Rectal smooth muscle tissue (tissue), 1 donor: ENCODE data around the gene IQSEC3.

Experiments used
- H3K27ac ChIP-seq: one replicate; pipeline ENCODE4 v1.7.0; 2013; ENCODE audit warnings: low read depth, low read length, inconsistent platforms
- H3K27me3 ChIP-seq: one replicate; pipeline ENCODE4 v1.7.0; 2013; ENCODE audit warnings: low read length; ENCODE audit not compliant: control insufficient read depth, insufficient read depth
- H3K36me3 ChIP-seq: one replicate; pipeline ENCODE4 v1.7.0; 2013; ENCODE audit warnings: low read length; ENCODE audit not compliant: control insufficient read depth, insufficient read depth
- H3K4me1 ChIP-seq: one replicate; pipeline ENCODE4 v1.7.0; 2013; ENCODE audit warnings: low read length; ENCODE audit not compliant: control insufficient read depth, insufficient read depth
- H3K4me3 ChIP-seq: one replicate; pipeline ENCODE4 v1.7.0; 2013; ENCODE audit warnings: low read length
- H3K9ac ChIP-seq: one replicate; pipeline ENCODE4 v1.7.0; 2013; ENCODE audit warnings: low read length

The IQSEC3 gene

DNA sequence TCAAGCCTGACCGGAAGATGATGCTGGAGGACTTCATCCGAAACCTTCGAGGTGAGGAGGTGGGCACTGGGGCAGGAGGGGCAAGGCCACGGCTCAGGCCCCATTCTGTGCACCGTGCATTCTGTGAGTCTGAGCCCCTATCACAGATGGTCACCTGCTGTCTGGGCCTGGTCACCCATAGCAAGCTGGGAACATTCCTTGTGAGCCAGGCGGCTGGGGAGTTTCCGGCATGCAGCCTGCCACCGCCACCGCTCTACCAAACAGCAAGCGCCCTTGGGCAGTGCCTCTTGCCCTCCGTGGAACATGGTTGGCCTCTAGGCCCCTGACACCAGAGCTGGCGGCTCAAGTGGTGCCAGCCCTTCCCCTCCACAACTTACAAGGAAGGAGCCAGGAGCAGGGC, 91.1 kb downstream of the IQSEC3 start:
- Histone ChIP-seq H3K27ac (no peak overlapping the region), H3K4me3 (no peak overlapping the region), H3K4me1 (no peaks in the 10 kb centered on the region), H3K9ac (no peak overlapping the region), H3K36me3 (no peaks in the 10 kb centered on the region), H3K27me3 (no peaks in the 10 kb centered on the region)

DNA sequence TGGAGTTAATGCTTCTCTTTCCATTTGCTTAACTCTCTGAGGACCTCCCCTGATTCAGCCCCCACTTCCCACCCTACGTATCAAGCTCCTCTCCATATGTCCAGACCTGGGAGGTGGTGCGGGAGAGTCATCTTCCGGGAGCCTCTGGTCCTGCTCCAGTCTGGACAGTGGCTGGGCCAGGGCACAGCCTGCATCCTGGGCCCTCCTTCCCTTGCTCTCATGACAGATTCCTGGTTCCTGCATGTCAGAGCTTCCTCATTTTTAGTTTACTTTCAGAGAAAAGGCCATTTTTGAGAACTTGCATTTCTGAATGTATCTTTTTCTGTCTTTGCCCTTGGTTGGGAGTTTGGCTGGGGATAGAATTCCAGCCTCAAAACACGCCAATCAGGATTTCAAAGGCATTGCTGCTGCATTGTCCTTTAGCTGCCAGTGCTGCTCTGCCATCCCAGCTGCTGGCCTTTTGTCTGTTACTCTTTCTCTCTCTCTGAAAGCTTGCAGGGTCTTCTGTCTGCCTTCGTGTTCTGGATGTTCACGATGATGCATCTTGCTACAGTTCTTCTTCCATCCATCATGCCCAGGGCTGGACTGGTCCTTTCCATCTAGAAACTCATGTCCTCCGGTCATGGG, 92.7 kb downstream of the IQSEC3 start:
- no peaks in the 10 kb centered on the region for H3K36me3 ChIP-seq
- no peaks in the 10 kb centered on the region for H3K4me1 ChIP-seq
- no peak overlapping the region for H3K4me3 ChIP-seq
- H3K27me3 ChIP-seq = peaks cover 5% of the 10 kb centered on the region
- H3K27ac ChIP-seq = no peak overlapping the region
- H3K9ac ChIP-seq = no peak overlapping the region

DNA sequence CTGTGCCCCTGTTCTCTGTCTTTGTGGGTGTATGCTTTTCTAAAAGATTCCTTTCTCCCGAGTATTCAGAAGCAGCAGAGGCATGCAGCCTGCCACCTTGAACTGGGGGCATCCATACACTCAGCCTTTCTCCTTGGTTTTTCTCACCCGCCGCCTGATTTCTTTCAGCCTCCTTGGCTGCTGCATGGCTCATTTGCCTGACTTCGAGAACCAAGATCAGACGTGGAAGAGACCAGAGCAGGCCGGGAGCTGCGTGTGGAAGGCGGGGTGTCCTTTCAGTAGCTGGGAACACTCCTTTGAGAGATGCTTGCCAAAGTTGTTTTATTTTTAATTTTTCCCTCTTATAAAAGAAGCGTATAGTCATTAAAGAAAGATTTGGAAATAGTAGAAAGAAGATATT, 94.3 kb downstream of the IQSEC3 start:
- H3K27me3 ChIP-seq = peaks cover 5% of the 10 kb centered on the region
- no peak overlapping the region for H3K27ac ChIP-seq
- no peak overlapping the region for H3K9ac ChIP-seq
- H3K4me1 ChIP-seq = no peaks in the 10 kb centered on the region
- H3K36me3 ChIP-seq = no peaks in the 10 kb centered on the region
- H3K4me3 ChIP-seq = no peak overlapping the region

DNA sequence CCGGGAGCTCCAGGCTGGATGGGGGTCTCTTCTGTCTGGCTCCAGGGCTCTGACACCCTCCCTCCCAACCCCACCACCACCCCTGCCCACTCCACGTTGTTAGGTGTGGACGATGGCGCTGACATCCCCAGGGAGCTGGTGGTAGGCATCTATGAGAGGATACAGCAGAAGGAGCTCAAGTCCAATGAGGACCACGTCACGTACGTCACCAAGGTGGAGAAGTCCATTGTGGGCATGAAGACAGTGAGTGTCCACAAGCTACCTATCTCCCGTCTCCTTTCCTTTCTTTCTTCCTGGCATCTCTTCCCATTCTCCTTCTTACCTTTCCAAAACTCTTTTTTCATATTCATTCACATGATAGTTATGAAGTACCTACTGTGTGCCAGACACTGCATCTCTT, 95.3 kb downstream of the IQSEC3 start:
- H3K9ac ChIP-seq = no peak overlapping the region
- no peaks in the 10 kb centered on the region for H3K36me3 ChIP-seq
- H3K4me1 ChIP-seq = no peaks in the 10 kb centered on the region
- H3K4me3 ChIP-seq = no peak overlapping the region
- no peak overlapping the region for H3K27ac ChIP-seq
- peaks cover 5% of the 10 kb centered on the region for H3K27me3 ChIP-seq

DNA sequence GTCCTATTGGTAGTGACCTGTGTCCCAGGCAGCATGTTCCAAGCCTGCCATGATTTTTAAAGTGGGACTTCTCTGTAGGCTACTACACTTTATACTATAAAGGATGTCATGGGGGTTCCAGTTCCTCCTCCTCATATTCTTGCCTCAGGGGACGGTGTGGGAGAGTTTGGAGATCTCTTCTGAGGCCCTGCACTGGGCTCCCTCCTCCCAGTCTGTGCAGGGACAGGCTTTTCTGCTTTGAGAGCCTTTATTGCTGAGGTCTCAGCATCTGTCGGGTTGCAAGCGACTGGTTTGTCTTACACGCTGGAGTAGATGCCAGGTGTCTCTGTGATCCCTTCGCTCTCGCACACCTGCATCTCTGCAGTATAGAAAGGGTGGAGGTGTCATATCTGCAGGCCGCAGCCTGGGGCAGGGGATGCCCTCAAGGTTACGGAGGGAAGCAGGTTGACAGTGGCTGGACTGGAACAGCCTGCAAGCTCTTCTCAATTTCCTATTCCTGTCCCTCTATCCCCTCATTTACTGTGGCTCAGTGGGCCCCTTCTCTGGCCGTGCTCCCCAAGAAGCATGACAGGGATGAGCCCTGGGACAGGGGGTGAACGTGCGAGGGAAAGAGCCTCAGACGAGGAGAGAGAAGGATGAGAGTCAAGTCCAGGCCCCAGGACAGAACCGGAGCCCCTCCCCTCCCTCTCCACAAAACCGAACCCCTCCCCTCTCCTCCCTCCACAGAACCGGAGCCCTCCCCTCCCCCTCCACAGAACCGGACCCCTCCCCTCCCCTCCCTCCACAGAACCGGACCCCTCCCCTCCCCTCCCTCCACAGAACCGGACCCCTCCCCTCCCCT, 96.1 kb downstream of the IQSEC3 start:
- Histone ChIP-seq H3K36me3 (no peaks in the 10 kb centered on the region), H3K27ac (no peak overlapping the region), H3K4me1 (no peaks in the 10 kb centered on the region), H3K4me3 (no peak overlapping the region), H3K9ac (no peak overlapping the region), H3K27me3 (peaks cover 5% of the 10 kb centered on the region)

DNA sequence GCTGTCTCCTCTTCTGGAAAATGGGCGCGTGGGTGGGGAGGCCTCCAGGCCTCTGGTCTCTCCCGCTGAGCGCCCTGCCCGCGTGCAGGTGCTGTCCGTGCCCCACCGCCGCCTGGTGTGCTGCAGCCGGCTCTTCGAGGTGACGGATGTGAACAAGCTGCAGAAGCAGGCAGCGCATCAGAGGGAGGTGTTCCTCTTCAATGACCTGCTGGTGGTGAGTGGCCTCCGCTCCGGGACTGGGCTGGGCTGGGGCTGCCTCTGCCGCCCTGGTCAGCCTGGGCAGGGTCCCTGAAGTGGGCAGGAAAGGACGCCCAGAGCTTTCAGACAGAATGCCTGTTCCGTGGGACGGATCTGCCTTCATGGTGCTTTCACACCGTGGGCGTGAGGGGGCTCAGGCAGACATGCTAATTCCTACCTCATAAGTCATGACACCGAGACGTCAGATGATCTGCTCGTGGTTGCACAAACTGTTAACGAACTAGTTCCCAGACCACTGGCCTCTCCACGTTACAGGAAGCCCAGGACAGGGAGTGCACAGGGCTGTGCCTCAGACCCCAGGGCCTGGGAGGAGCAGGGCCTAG, 96.9 kb downstream of the IQSEC3 start:
- Histone ChIP-seq H3K9ac (no peak overlapping the region), H3K27ac (no peak overlapping the region), H3K4me3 (no peak overlapping the region), H3K36me3 (no peaks in the 10 kb centered on the region), H3K4me1 (no peaks in the 10 kb centered on the region), H3K27me3 (peaks cover 5% of the 10 kb centered on the region)

DNA sequence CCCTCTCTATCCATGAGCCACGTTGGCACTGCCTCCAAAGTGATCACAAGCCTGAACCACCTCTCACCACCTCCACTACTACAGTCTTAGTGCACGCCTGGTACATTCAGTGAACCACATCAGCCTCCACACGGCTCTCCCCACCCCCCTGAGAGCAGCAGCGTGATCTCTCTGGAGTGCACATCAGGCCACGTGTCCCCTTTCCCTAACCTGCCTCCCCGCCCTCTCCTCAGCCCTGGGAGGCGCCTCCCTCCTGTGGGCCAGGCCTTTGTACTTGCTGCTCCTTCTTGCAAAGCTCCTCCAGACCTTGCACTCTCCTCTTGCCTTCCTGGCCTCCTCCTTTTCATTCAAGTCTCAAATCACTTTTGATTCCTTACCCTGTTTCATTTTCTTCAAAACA, 97.6 kb downstream of the IQSEC3 start:
- no peak overlapping the region for H3K27ac ChIP-seq
- no peaks in the 10 kb centered on the region for H3K4me1 ChIP-seq
- H3K27me3 ChIP-seq = peaks cover 5% of the 10 kb centered on the region
- H3K36me3 ChIP-seq = no peaks in the 10 kb centered on the region
- H3K4me3 ChIP-seq = no peak overlapping the region
- H3K9ac ChIP-seq = no peak overlapping the region

DNA sequence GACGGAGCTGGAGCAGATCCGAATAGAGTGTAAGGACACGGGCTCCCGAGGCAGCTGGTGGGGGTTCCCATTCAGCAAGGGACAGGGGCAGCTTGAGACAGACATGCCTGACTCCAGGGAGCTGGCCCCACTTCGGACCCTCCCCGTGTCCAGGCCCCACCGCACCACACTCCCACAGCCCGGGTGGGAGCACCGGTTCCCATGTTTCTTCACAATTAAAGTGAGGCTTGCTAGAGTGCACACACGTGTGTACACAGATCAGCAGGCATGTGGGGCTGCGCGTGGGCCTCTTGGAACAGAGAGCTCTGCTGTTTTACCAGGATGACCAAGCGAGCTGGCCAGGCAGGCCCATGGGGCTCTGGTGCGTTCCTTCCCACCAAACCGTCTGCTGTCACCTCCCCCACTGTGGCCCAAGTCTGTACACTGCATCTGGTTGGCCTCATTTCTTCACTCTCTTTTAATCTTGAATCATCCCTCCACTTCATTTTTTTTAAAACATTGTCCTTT, 99.3 kb downstream of the IQSEC3 start:
- Histone ChIP-seq H3K27ac (no peak overlapping the region), H3K27me3 (peaks cover 5% of the 10 kb centered on the region), H3K36me3 (no peaks in the 10 kb centered on the region), H3K4me3 (no peak overlapping the region), H3K4me1 (no peaks in the 10 kb centered on the region), H3K9ac (no peak overlapping the region)

DNA sequence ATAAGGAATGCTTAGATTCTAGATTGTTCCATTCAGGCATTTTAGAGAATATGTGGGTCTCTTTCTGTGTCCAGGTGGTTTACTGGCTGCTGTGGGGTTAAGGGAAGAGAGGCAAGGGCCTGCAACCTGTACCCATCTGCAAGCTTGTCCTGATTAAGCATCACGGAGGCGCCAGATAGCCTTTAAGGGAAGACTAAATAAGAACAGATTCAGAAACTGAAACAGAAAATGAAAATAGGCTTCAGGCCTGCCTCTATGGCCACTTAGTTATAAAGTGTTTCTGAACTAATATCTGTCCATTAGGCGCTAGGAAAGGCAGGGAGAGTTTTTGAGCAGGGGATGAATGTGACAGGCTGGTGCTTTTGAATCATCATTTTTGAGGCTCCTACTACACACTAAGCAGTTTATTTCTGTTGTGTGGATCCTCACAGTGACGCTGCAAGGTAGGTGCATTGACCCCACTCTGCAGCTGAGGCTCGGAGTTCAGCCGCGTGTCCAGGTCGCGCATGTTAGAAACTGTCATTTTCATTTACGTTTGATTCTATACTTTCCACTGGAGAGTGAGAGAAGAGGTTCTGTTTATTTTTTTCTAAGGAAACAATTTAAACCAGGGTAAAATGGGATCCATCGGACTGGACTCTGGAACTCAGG, 100.0 kb downstream of the IQSEC3 start:
- Histone ChIP-seq H3K36me3 (no peaks in the 10 kb centered on the region), H3K4me3 (no peak overlapping the region), H3K27me3 (peaks cover 5% of the 10 kb centered on the region), H3K9ac (no peak overlapping the region), H3K27ac (no peak overlapping the region), H3K4me1 (no peaks in the 10 kb centered on the region)

DNA sequence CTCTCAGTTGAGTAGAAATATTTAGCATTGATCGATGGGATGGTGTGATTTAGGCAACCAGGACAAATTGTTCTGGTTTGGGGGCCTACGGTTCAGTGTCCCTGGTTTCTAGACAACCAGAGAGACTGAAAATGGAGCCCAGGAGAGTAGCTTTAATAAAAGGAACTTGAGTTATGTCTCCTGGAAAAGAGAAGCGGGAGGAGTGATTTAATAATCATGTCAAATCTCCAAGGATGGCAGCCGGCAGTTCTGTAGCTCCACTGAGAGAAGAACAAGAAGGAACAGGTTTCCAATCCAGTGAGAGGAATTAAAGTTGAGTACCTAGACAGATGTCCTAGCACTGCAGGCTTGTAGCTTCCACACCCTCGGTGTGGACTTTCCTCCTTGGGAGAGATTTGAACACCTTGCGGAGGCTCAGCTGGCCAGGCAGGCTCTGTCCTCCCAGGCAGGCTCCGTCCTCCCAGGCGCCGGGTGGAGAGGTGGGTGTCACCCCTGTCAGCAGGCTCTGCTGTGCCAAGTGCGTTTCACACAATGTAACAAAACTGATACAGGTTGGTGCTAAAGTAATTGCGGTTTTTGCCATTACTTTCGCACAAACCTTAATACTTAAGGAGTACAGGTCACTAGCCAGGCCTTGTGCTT, 101.5 kb downstream of the IQSEC3 start:
- no peaks in the 10 kb centered on the region for H3K36me3 ChIP-seq
- H3K4me3 ChIP-seq = no peak overlapping the region
- no peaks in the 10 kb centered on the region for H3K4me1 ChIP-seq
- no peak overlapping the region for H3K9ac ChIP-seq
- peaks cover 5% of the 10 kb centered on the region for H3K27me3 ChIP-seq
- H3K27ac ChIP-seq = no peak overlapping the region

DNA sequence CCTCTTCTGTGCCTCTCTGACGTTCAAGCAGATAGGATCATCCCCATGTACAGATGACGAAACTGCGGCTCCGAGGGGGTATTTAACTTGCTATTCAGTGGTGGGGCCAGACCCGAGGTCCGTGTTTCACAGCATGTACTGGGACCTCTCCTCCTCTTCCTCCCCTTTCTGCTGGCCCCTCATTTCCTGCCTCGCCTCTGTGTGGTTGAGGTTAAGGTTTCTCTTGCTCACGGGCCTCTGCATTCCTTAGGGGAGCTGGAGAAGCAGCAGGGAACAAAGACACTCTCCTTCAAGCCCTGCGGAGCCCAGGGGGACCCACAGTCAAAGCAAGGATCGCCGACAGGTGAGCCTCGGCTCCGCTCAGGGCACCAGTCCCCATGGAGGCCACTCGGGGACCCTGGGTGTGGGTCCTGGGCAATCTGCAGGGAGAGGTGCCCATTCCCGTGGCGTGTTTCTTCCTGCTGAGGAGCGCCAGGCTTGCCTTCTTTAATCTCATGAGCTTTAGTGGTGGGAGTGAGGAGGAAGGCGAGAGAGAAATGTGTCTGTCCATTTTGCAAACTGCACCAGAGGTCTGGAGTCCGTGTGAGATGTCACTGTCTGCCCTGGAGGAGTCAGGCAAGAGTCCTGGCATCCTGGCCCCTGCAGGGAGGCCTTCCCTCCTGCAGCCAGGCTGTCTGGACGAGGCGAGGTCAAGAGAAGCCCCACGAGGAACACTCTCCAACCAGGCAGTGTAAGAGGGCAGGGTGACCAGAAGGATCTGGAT, 102.4 kb downstream of the IQSEC3 start:
- H3K4me3 ChIP-seq = no peak overlapping the region
- no peak overlapping the region for H3K27ac ChIP-seq
- no peaks in the 10 kb centered on the region for H3K36me3 ChIP-seq
- no peaks in the 10 kb centered on the region for H3K27me3 ChIP-seq
- H3K4me1 ChIP-seq = no peaks in the 10 kb centered on the region
- H3K9ac ChIP-seq = no peak overlapping the region
